Endothelial cell of umbilical vein (primary cell): ENCODE results near the gene LRRC66.

Experiments
- POLR2A ChIP-seq: IDR thresholded peaks from 2 replicates; pipeline ENCODE4 v1.6.1; 2012; ENCODE audit warnings: low read depth, mild to moderate bottlenecking, control low read depth, low read length
- POLR2AphosphoS5 ChIP-seq: IDR thresholded peaks from 2 replicates; pipeline ENCODE4 v1.6.1; 2012; ENCODE audit warnings: low read depth, mild to moderate bottlenecking, control low read depth, low read length, moderate library complexity; ENCODE audit not compliant: insufficient read depth
- TF ChIP-seq, protein P1 (sequence below): IDR thresholded peaks from 2 replicates; pipeline ENCODE4 v1.6.1; 2011; ENCODE audit not compliant: insufficient read depth, insufficient read length
- TF ChIP-seq, protein P2 (sequence below), 2 donors: IDR thresholded peaks; 1 replicate in 1 of 2; 2 replicates in 1 of 2; pipeline ENCODE4 v1.5.1; 2011; ENCODE audit warnings: low read length in 2 of 2, mild to moderate bottlenecking in 2 of 2, moderate library complexity in 2 of 2, control low read depth in 1 of 2, inconsistent platforms in 1 of 2, low read depth in 1 of 2; ENCODE audit not compliant: insufficient read depth in 1 of 2; ENCODE audit errors: extremely low read depth in 1 of 2

DNA sequence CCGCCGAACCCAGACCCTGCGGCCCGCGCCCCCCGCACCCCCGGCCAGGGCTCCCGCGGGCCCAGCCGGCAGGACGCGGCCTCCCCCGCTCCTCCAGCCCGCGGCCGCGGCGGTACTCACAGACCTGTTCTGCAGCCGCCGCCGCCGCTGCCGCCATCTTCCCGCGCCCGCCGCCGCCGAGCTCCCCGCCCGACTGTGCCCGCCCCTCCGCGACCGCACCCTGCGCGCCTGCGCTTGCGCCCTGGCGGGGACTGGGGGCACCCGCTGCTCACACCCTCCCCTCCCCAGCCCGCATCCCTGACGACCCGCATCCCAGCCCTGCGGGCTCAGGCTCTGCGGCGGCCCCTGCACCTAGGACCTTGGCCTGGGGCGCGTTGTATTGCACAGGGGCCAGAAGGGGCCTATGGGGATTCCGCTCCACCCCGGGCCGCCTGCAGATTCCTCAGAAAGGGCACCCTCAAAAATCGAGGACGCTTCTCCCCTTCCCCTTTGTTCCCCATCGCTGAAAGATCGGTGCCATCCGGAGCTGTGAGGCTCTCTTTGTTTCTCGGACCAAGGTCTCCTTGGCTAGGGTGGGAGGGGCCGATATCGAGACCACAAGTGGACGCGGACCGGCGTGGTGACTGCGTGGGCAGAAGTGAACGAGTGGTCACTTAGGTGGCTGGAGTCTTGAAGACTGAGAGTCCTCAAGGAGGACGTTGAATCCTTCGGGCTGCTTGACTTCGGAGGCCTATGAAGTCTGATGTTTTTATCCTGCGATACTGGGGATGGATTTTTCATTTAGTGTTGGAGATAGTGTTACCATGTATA, 18.1 kb upstream of the LRRC66 start, which contains the start of gene SGCB:
- TF ChIP-seq, protein P1, sequence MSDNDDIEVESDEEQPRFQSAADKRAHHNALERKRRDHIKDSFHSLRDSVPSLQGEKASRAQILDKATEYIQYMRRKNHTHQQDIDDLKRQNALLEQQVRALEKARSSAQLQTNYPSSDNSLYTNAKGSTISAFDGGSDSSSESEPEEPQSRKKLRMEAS = no peak
- TF ChIP-seq POLR2AphosphoS5 (peak; percentile 75), POLR2A (peak; percentile 24)
- TF ChIP-seq, protein P2, sequence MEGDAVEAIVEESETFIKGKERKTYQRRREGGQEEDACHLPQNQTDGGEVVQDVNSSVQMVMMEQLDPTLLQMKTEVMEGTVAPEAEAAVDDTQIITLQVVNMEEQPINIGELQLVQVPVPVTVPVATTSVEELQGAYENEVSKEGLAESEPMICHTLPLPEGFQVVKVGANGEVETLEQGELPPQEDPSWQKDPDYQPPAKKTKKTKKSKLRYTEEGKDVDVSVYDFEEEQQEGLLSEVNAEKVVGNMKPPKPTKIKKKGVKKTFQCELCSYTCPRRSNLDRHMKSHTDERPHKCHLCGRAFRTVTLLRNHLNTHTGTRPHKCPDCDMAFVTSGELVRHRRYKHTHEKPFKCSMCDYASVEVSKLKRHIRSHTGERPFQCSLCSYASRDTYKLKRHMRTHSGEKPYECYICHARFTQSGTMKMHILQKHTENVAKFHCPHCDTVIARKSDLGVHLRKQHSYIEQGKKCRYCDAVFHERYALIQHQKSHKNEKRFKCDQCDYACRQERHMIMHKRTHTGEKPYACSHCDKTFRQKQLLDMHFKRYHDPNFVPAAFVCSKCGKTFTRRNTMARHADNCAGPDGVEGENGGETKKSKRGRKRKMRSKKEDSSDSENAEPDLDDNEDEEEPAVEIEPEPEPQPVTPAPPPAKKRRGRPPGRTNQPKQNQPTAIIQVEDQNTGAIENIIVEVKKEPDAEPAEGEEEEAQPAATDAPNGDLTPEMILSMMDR (IDR thresholded peaks at IDR 0.05; ENCODE audit: extremely low read depth in 1 of 2, insufficient read depth in 1 of 2, low read depth in 1 of 2, low read length in 2 of 2) = no peak
